ENCODE results near the gene CD6. TPM values are rescaled to one million over a fixed set of nuclear protein-coding genes. Genes with fewer than 3 reads are reported as not detected.

Gene CD6
- total RNA-seq, 6 experiments from 2014 or later: 0.29 to 2.4 (median 0.52) TPM

GRCh38 chr11:60988658-60989057 is 17.2 kb downstream of the CD6 start:
- intact Hi-C loops (cut with DNase I): loop anchor here in 1 of 2 donors (10.0 kb wide), 1 partner anchor 136 kb away; no protein-coding TSS in a partner anchor
- no peak overlapping the region for H3K27ac ChIP-seq
- no peak for DNase-seq
- peak in 1 of 4 donors; percentile 17 for ATAC-seq
- H3K4me3 ChIP-seq: no peak overlapping the region
- TF ChIP-seq CTCF (IDR thresholded peaks at IDR 0.05) (no peak), POLR2A (IDR thresholded peaks at IDR 0.05) (no peak)
- no peaks in the 10 kb centered on the region for H3K36me3 ChIP-seq
- no peaks in the 10 kb centered on the region for H3K4me1 ChIP-seq
- 27% methylated on average over 2 of the region's 2 CpGs for WGBS (ENCODE audit: insufficient coverage, low coverage, low lambda C conversion rate, missing lambda C conversion rate)
- no peaks in the 10 kb centered on the region for H3K27me3 ChIP-seq
- no peaks in the 10 kb centered on the region for H3K9me3 ChIP-seq

GRCh38 chr11:60989093-60989650 is 17.7 kb downstream of the CD6 start:
- DNase-seq (no peak), ATAC-seq (peak in 3 of 4 donors; percentile 17 to 40 (median 18))
- no peaks in the 10 kb centered on the region for H3K9me3 ChIP-seq
- H3K4me3 ChIP-seq: no peak overlapping the region
- WGBS (ENCODE audit: insufficient coverage, low coverage, low lambda C conversion rate, missing lambda C conversion rate): 56% methylated on average over 6 of the region's 12 CpGs
- H3K4me1 ChIP-seq: no peaks in the 10 kb centered on the region
- intact Hi-C loops (cut with DNase I): loop anchor here in 1 of 2 donors (10.0 kb wide), 1 partner anchor 136 kb away; no protein-coding TSS in a partner anchor
- no peak overlapping the region for H3K27ac ChIP-seq
- no peaks in the 10 kb centered on the region for H3K36me3 ChIP-seq
- TF ChIP-seq CTCF (IDR thresholded peaks at IDR 0.05): no peak
- TF ChIP-seq POLR2A (IDR thresholded peaks at IDR 0.05): no peak
- H3K27me3 ChIP-seq: no peaks in the 10 kb centered on the region

GRCh38 chr11:60991457-60991856 is 20.0 kb downstream of the CD6 start:
- Histone ChIP-seq H3K27me3 (no peaks in the 10 kb centered on the region), H3K4me3 (no peak overlapping the region), H3K36me3 (no peaks in the 10 kb centered on the region), H3K27ac (no peak overlapping the region), H3K4me1 (no peaks in the 10 kb centered on the region), H3K9me3 (no peaks in the 10 kb centered on the region)
- intact Hi-C loops (cut with DNase I): no loop called here
- 77% methylated on average over 4 of the region's 4 CpGs for WGBS (ENCODE audit: insufficient coverage, low coverage, low lambda C conversion rate, missing lambda C conversion rate)
- TF ChIP-seq POLR2A (IDR thresholded peaks at IDR 0.05) (no peak), CTCF (IDR thresholded peaks at IDR 0.05) (no peak)
- DNase-seq (no peak), ATAC-seq (no peak)

GRCh38 chr11:60992842-60993409 is 21.4 kb downstream of the CD6 start:
- no peaks in the 10 kb centered on the region for H3K4me1 ChIP-seq
- ATAC-seq (no peak), DNase-seq (no peak)
- WGBS (ENCODE audit: insufficient coverage, low coverage, low lambda C conversion rate, missing lambda C conversion rate): 26% methylated on average over 4 of the region's 5 CpGs
- TF ChIP-seq POLR2A (IDR thresholded peaks at IDR 0.05) (no peak), CTCF (IDR thresholded peaks at IDR 0.05) (no peak)
- H3K4me3 ChIP-seq: no peak overlapping the region
- no peaks in the 10 kb centered on the region for H3K27me3 ChIP-seq
- H3K36me3 ChIP-seq: no peaks in the 10 kb centered on the region
- H3K27ac ChIP-seq: no peak overlapping the region
- intact Hi-C loops (cut with DNase I): no loop called here
- H3K9me3 ChIP-seq: no peaks in the 10 kb centered on the region

Data from right lobe of liver (tissue), 6 donors.